Measurements from ENCODE around the gene TTYH3.

The TTYH3 gene, protein sequence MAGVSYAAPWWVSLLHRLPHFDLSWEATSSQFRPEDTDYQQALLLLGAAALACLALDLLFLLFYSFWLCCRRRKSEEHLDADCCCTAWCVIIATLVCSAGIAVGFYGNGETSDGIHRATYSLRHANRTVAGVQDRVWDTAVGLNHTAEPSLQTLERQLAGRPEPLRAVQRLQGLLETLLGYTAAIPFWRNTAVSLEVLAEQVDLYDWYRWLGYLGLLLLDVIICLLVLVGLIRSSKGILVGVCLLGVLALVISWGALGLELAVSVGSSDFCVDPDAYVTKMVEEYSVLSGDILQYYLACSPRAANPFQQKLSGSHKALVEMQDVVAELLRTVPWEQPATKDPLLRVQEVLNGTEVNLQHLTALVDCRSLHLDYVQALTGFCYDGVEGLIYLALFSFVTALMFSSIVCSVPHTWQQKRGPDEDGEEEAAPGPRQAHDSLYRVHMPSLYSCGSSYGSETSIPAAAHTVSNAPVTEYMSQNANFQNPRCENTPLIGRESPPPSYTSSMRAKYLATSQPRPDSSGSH

DNA sequence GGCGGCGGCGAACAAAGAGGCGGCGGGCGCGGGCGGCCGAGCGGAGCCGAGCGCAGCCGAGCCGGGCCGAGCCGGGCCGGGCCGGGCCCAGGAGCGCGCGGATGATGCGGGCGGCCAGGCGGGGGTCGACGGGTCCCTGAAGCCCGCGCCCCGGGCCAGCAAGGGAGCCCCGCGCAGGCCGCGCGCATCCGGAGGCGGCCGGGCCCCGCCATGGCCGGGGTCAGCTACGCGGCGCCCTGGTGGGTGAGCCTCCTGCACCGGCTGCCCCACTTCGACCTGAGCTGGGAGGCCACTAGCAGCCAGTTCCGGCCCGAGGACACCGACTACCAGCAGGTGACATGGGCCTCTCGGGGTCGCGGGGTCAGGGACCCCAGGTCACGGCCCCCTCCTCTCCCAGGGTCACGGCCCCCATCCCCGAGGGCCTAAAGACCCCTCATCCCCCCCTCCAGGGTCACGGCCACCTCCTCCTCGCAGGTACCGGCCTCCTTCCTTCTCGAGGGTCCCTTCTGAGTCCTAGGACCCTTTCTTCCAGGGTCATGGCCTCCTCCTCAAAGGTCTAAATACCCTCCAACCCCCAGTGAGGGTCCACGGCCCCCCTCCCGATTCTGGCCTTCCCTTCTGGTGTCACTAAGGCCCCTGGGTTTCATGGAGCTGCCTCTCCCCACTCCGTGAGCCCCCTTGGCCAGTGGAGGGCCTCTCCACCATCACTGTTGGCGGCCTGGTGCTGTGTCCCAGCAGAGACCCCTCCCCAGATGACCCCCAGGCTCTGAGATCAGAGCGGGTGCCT, at the start of gene TTYH3:
TTYH3 (plus strand) TSS at position 41 of the 787 bp plus-strand sequence; CDS start at position 211, 170 bp downstream.
- no peaks in the 10 kb centered on the region for H3K9me3 Mint-ChIP-seq
- H3K4me1 Mint-ChIP-seq, result peaks cover 36% of the 10 kb centered on the region
- TF ChIP-seq, protein P1, sequence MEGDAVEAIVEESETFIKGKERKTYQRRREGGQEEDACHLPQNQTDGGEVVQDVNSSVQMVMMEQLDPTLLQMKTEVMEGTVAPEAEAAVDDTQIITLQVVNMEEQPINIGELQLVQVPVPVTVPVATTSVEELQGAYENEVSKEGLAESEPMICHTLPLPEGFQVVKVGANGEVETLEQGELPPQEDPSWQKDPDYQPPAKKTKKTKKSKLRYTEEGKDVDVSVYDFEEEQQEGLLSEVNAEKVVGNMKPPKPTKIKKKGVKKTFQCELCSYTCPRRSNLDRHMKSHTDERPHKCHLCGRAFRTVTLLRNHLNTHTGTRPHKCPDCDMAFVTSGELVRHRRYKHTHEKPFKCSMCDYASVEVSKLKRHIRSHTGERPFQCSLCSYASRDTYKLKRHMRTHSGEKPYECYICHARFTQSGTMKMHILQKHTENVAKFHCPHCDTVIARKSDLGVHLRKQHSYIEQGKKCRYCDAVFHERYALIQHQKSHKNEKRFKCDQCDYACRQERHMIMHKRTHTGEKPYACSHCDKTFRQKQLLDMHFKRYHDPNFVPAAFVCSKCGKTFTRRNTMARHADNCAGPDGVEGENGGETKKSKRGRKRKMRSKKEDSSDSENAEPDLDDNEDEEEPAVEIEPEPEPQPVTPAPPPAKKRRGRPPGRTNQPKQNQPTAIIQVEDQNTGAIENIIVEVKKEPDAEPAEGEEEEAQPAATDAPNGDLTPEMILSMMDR (IDR thresholded peaks at IDR 0.05; ENCODE audit: unreplicated experiment in 3 of 3), result no peak
- H3K36me3 Mint-ChIP-seq (ENCODE audit: low read depth), result peaks cover 5% of the 10 kb centered on the region
- H3K27me3 Mint-ChIP-seq (ENCODE audit: low read depth), result no peaks in the 10 kb centered on the region
- peak within 1 kb of the TSS; percentile 89 to 96 (median 89) for H3K27ac Mint-ChIP-seq
- peak within 1 kb of the TSS; percentile 96 to 97 (median 97) for H3K4me3 Mint-ChIP-seq

DNA sequence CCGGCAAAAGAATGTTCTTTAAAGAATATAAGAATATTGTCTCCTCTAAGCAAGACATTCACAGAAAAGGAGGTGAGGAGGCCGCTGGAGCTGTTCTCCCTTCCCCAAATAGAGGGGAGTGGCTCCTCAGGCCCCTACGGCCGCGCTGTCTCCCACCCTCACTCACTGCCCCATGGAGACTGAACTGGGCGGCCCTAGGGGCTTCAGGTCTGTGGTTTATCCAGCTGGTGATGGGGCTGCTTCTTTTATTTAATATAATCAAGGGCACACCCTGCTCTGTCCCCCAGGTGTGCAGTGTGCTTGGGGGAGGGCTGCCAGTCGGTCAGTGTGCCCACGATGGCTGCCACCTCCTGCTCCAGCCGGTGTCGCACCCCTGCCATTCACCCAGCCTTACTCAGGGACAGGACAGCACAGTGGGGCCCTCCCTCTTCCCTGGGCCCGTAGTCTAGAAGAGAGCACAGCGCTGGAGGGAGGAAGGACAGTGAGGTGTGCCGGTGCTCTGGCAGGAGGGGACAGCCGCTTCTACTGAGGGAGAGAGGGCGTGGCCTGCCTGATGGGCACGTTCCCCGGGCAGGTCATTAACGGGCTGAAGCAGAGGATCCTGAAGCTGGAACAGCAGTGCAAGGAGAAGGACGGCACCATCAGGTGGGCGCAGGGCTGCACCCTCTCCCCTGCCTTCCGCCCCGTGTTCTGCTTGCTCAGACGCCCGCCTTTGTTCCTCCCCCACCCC, 49.6 kb upstream of the TTYH3 start:
- Mint-ChIP-seq H3K27ac (no peak overlapping the region), H3K36me3 (ENCODE audit: low read depth) (peaks cover 36% of the 10 kb centered on the region), H3K9me3 (no peaks in the 10 kb centered on the region), H3K27me3 (ENCODE audit: low read depth) (no peaks in the 10 kb centered on the region), H3K4me3 (no peak overlapping the region), H3K4me1 (no peaks in the 10 kb centered on the region)
- TF ChIP-seq, protein P1 (IDR thresholded peaks at IDR 0.05; ENCODE audit: unreplicated experiment in 3 of 3), result no peak

DNA sequence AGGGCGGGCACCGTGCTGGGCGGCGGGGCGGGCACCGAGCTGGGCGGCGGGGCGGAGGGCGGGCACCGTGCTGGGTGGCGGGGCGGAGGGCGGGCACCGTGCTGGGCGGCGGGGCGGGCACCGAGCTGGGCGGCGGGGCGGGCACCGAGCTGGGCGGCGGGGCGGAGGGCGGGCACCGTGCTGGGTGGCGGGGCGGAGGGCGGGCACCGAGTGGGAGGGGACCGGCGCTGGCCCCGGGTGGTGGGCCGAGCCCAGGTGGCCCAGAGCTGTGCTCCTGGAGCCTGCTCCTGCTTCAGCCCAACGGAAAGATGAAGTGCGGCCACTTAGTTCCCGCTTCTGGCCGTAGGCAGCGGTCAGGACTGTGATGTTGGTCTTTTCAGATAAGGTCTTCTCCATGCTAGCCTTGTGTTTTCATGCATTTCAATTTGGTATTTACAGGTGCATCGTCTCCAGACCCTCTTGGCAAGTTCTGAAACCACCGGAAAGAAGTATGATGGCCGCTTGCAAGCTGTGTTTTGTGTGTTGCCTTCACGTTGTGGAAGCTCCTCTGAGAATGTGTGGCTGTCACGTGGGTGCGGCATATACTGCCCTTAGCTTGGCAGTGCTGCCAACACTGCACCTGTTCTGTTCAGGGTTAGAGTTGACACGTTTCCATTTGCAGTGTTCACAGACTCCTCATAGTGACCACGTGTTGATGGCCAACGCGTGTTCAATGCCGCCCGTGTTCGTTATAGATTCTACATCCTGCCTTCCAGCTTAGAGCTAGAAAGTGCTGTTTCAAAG, 47.8 kb upstream of the TTYH3 start:
- Mint-ChIP-seq H3K27me3 (ENCODE audit: low read depth) (no peaks in the 10 kb centered on the region), H3K4me1 (no peaks in the 10 kb centered on the region), H3K36me3 (ENCODE audit: low read depth) (peaks cover 39% of the 10 kb centered on the region), H3K27ac (no peak overlapping the region), H3K4me3 (no peak overlapping the region), H3K9me3 (no peaks in the 10 kb centered on the region)
- TF ChIP-seq, protein P1 (IDR thresholded peaks at IDR 0.05; ENCODE audit: unreplicated experiment in 3 of 3), result no peak

DNA sequence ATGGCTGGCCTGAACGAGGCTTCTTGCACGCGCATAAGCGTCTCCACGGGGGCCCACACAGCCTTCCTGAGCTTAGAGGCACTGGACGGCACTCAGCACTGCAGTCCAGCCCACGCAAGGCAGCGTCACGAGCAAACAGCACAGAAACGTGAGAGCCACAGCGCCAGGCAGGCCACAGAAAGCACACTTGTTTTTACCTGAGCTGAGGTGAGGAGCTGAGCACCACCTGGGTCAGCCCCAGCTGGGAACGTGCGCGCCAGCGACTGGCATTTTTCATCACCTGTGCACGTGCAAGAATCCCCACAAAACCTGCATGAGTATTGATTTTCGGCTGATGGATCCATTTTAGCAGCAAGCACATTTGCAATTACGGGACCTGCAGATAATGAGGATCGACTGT, 46.3 kb upstream of the TTYH3 start:
- Mint-ChIP-seq H3K4me1 (no peaks in the 10 kb centered on the region), H3K36me3 (ENCODE audit: low read depth) (peaks cover 40% of the 10 kb centered on the region), H3K9me3 (no peaks in the 10 kb centered on the region), H3K27me3 (ENCODE audit: low read depth) (no peaks in the 10 kb centered on the region), H3K27ac (no peak overlapping the region), H3K4me3 (no peak overlapping the region)
- TF ChIP-seq, protein P1 (IDR thresholded peaks at IDR 0.05; ENCODE audit: unreplicated experiment in 3 of 3), result no peak

DNA sequence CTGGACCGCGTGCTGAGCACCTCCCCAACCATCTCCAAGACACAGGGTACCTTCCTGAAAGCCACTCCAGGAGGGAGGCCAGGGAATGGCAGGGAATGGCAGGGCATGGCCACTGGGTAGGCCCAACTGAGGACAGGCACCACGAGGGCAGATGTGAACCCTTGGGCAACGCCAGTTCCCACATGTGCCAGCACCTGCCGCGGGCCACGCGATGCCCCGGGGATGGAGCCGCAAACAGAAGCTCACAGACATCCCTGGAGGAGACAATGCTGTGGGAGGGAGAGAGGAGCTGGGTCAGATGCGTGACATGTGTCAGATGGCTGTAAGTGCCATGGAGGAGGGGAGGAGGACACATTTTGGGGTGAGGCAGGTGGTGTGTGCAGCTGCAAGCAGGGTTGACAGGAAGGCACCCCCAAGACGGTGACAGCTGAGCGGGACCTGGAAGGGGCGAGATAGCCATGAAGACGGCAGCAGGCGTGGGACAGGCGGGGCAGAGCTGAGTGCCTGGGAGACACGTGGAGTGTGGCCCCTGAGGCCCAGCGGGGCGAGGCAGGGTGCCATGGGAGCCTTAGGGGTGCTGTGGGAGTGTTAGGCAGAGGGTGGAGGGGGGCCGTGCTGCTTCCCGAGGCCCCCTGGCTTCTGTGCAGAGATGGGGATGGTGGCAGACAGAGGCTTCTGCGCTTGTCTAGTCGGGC, 45.3 kb upstream of the TTYH3 start:
- Mint-ChIP-seq H3K4me3 (peak overlapping the region in 1 of 3 experiments; percentile 32), H3K9me3 (no peaks in the 10 kb centered on the region), H3K4me1 (no peaks in the 10 kb centered on the region), H3K27me3 (ENCODE audit: low read depth) (no peaks in the 10 kb centered on the region), H3K27ac (peak overlapping the region in 1 of 3 experiments; percentile 16), H3K36me3 (ENCODE audit: low read depth) (peaks cover 42% of the 10 kb centered on the region)
- TF ChIP-seq, protein P1 (IDR thresholded peaks at IDR 0.05; ENCODE audit: unreplicated experiment in 3 of 3), result no peak
